H1 (cell line): Measurements from ENCODE around the gene OR2D2. TPM values are rescaled to one million over a fixed set of nuclear protein-coding genes. Genes with fewer than 3 reads are reported as not detected.

ENCODE experiments used
- KDM4A ChIP-seq: IDR thresholded peaks from one replicate; pipeline ENCODE4 v1.7.1; 2012; ENCODE audit warnings: low read depth, mild to moderate bottlenecking, moderate library complexity, low read length, inconsistent platforms; ENCODE audit not compliant: severe bottlenecking
- MAFK ChIP-seq: IDR thresholded peaks from 2 replicates; pipeline ENCODE4 v1.6.1; 2012; ENCODE audit warnings: low read depth, mild to moderate bottlenecking, improper control_type of control experiment, low read length
- SRF ChIP-seq: IDR thresholded peaks from 2 replicates; pipeline ENCODE4 v1.6.1; 2011; ENCODE audit warnings: mild to moderate bottlenecking, low read depth, low read length, moderate library complexity
- polyA plus RNA-seq, 7 experiments: library from polyadenylated mRNA; depleted of rRNA in 3 of 7; stranded (reverse) in 5 of 7; unstranded in 2 of 7; fragments of >200 nt in 5 of 7; fragments of 200-250 nt in 2 of 7; gene quantifications; 1 replicate in 5 of 7; 2 replicates in 1 of 7; 4 replicates in 1 of 7; pipeline versions ENCODE4 v1.2.1 to v1.2.3, GENCODE V29; 2011 to 2013; ENCODE audit warnings: missing spikeins in 2 of 7, mixed read lengths in 2 of 7
- total RNA-seq: library from RNA; stranded (reverse); fragmentation: NEBNext Ultra II Directional; extraction: Animal tissue kit (Norgen Biotek cat#: 25700); gene quantifications from 2 replicates; pipeline ENCODE4 v1.2.1, GENCODE V29; 2021
- TF ChIP-seq, protein P1 (sequence below): fragments of 300-600 bp; sonication (generic); IDR thresholded peaks from 2 replicates; pipeline ENCODE4 v1.7.1; 2012; ENCODE audit warnings: low read length, moderate library complexity, mild to moderate bottlenecking, inconsistent platforms; ENCODE audit not compliant: insufficient replicate concordance

The OR2D2 gene
- total and polyA plus RNA-seq, 2 of the 8 experiments (the other 6 are each of a cell fraction or from before 2014, with no cell fraction given): 0.15 TPM; not detected in 1

DNA sequence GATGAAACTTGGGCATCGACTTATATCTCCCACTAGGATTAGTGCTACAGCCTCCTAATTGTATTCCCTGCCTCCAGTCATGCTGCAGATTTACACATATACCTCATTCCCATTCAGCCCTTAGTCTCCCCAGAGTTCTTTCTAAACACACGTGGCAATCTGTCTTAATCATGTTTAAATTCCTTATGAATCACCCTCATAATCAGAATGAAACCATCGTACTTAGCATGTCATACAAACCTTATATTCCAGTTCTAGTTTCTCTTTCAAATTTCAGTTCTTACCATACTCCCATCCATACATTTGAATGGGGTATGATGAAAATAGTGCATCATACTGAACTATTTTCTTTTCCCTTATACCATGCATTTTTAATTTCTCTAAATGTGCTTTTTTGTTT lies 35.4 kb downstream of the OR2D2 start (continued):
- TF ChIP-seq, protein P1, sequence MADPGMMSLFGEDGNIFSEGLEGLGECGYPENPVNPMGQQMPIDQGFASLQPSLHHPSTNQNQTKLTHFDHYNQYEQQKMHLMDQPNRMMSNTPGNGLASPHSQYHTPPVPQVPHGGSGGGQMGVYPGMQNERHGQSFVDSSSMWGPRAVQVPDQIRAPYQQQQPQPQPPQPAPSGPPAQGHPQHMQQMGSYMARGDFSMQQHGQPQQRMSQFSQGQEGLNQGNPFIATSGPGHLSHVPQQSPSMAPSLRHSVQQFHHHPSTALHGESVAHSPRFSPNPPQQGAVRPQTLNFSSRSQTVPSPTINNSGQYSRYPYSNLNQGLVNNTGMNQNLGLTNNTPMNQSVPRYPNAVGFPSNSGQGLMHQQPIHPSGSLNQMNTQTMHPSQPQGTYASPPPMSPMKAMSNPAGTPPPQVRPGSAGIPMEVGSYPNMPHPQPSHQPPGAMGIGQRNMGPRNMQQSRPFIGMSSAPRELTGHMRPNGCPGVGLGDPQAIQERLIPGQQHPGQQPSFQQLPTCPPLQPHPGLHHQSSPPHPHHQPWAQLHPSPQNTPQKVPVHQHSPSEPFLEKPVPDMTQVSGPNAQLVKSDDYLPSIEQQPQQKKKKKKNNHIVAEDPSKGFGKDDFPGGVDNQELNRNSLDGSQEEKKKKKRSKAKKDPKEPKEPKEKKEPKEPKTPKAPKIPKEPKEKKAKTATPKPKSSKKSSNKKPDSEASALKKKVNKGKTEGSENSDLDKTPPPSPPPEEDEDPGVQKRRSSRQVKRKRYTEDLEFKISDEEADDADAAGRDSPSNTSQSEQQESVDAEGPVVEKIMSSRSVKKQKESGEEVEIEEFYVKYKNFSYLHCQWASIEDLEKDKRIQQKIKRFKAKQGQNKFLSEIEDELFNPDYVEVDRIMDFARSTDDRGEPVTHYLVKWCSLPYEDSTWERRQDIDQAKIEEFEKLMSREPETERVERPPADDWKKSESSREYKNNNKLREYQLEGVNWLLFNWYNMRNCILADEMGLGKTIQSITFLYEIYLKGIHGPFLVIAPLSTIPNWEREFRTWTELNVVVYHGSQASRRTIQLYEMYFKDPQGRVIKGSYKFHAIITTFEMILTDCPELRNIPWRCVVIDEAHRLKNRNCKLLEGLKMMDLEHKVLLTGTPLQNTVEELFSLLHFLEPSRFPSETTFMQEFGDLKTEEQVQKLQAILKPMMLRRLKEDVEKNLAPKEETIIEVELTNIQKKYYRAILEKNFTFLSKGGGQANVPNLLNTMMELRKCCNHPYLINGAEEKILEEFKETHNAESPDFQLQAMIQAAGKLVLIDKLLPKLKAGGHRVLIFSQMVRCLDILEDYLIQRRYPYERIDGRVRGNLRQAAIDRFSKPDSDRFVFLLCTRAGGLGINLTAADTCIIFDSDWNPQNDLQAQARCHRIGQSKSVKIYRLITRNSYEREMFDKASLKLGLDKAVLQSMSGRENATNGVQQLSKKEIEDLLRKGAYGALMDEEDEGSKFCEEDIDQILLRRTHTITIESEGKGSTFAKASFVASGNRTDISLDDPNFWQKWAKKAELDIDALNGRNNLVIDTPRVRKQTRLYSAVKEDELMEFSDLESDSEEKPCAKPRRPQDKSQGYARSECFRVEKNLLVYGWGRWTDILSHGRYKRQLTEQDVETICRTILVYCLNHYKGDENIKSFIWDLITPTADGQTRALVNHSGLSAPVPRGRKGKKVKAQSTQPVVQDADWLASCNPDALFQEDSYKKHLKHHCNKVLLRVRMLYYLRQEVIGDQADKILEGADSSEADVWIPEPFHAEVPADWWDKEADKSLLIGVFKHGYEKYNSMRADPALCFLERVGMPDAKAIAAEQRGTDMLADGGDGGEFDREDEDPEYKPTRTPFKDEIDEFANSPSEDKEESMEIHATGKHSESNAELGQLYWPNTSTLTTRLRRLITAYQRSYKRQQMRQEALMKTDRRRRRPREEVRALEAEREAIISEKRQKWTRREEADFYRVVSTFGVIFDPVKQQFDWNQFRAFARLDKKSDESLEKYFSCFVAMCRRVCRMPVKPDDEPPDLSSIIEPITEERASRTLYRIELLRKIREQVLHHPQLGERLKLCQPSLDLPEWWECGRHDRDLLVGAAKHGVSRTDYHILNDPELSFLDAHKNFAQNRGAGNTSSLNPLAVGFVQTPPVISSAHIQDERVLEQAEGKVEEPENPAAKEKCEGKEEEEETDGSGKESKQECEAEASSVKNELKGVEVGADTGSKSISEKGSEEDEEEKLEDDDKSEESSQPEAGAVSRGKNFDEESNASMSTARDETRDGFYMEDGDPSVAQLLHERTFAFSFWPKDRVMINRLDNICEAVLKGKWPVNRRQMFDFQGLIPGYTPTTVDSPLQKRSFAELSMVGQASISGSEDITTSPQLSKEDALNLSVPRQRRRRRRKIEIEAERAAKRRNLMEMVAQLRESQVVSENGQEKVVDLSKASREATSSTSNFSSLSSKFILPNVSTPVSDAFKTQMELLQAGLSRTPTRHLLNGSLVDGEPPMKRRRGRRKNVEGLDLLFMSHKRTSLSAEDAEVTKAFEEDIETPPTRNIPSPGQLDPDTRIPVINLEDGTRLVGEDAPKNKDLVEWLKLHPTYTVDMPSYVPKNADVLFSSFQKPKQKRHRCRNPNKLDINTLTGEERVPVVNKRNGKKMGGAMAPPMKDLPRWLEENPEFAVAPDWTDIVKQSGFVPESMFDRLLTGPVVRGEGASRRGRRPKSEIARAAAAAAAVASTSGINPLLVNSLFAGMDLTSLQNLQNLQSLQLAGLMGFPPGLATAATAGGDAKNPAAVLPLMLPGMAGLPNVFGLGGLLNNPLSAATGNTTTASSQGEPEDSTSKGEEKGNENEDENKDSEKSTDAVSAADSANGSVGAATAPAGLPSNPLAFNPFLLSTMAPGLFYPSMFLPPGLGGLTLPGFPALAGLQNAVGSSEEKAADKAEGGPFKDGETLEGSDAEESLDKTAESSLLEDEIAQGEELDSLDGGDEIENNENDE: no peak
- TF ChIP-seq KDM4A (no peak), MAFK (no peak), SRF (no peak)
